GM08714 (cell line): ENCODE results near the gene POLR3K.

Experiments used
- H3K4me3 ChIP-seq: fragments of 200-500 bp; sonication (Bioruptor generic); 2 replicates; pipeline ENCODE4 v1.5.1; 2014; ENCODE audit warnings: mild to moderate bottlenecking, low read length, inconsistent platforms
- ZNF274 ChIP-seq: IDR thresholded peaks from 2 replicates; pipeline ENCODE4 v1.6.1; 2012; ENCODE audit warnings: mild to moderate bottlenecking, low read depth, low read length

The POLR3K gene

DNA sequence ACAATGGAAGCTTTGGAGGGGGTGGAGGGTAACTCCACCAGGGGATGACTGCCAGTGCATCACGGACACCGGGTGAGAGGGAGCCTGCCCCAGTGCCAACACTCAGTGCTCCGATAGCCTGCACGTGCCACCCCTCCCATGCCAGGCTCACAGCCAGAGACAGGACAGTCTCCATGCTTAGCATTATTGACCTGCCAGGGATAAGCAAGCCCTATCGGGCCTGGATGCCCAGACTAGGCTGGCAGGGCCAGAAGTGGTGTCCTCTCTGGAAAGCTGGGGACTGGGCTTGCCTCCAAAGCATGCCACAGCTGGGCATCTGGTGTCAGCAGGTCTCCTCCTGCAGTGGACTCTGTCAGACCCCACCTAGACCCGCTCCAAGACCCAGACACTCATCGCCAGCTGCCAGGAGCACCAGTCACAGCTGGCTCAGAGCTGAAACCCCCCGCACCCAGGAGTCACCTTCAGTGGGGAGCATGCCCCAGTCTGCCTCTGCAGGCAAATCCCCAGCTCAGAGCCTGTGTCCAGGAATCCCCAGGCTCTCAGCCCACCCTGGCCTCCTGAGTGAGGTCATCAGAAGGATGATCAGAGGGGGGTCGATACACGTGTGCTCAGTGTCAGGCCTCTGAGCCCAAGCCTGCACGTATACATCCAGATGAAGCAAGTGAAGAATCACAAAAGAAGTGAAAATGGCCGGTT lies 20.8 kb upstream of the POLR3K start:
- no peak for TF ChIP-seq ZNF274
- H3K4me3 ChIP-seq: no peak overlapping the region

DNA sequence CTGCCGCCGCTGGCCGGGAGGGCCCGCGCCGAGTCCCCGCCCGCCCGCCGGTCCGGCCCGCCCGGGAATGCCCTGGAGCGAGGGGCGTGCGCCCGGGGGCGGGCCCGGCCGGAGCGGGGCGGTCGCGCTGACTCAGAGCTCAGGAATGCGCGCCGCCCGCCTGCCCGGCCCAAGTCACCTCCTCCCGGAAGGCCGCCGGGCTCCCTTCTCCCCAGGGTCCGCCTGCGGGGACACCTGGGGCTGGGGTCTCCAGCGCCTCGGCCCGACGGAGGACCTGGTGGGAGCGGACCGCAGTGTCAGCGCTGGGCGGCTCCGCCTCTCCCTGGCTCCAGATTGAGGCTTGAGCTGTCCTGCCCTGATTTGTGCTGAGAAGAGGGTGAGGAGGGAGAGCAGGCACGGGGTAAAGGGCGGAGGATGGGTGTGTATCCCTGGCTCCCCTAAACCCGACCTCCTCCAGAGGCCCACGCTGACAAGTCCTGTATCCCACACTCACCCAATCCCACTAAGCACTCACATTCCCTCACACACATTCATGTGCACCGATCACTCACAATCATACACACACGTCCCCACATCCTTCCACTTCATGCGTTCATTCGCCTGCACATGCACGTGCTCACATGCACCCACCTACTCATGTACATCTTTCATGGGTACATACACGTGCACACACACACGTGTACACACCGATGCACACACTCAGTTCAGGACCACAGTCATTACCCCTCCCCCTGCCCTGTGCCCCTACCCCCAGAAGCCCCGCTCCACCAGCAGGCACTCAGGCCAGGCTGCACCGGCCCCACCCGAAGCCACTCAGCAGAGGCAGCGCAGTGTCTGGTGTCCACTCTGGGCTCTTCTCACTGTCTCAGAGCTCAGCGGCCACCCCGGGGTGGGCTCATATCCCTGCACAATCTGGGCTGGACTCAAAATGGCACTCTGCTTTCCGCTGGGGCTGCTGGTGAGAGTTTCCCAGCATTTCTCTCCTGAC lies 19.4 kb upstream of the POLR3K start, which contains the start of gene RHBDF1:
TSS of gene RHBDF1 (minus strand) at position 71 of the 988 bp plus-strand sequence. CDS start 7,616 bp downstream, outside the sequence.
- no peak within 1 kb of the TSS for H3K4me3 ChIP-seq
- no peak for TF ChIP-seq ZNF274

DNA sequence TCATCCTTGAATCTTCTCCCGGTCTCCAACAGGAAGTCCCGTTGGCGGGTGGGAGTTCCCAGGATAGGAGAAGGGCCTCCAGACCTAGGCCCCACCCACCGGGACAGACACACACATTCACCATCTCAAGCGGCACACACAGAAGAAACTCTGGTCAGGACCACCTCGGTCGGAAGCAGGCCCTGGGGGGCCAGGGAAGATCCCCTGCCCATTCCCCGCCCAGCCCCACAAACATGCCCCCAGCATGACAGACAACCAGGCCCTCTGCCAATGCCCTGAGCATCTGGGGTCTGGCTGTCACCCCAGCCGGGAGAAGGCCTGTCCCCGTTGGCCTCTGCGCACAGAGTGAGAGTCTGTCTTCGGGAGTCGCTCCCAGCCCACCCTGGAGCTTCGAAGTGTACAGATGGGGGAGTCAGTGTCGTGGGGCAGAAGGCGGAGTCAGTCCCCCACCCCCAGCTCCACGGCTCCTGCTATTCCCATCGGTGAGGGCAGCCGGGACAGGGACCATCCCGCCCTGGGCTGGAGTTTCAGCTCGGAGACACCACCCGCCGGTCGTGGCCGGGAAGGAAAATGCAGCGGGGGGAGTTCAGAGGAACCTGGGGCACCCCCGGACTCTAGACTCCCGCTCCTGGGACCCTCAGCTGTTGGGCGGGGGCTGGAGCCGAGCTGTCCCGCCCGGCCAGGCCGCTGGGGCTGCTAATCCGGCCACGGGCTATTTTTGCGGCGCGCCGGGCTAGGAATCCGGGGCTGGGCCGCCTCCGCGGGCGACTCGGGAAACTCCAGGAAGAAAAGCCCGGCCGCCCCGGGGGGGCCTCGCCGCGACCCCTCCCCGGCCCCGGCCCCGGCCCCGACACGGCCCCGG lies 18.4 kb upstream of the POLR3K start:
- no peak overlapping the region for H3K4me3 ChIP-seq
- no peak for TF ChIP-seq ZNF274

DNA sequence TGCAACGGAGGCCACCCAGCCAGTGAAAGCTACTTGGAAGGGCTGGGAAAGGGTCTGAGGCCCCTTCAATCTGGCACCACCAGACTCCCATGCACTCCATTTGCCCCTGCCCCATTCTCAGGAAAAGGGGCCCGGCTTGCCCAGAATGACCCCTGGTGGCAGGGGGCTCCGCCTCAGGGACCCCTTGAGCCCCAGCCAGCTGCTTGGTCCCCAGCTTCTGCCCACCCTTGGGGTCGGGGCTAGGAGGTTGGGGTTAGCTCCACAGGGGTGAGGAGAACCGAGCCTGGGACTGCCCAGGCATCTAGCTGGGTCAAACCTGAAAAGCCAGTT lies 17.8 kb upstream of the POLR3K start:
- TF ChIP-seq ZNF274: no peak
- H3K4me3 ChIP-seq: no peak overlapping the region

DNA sequence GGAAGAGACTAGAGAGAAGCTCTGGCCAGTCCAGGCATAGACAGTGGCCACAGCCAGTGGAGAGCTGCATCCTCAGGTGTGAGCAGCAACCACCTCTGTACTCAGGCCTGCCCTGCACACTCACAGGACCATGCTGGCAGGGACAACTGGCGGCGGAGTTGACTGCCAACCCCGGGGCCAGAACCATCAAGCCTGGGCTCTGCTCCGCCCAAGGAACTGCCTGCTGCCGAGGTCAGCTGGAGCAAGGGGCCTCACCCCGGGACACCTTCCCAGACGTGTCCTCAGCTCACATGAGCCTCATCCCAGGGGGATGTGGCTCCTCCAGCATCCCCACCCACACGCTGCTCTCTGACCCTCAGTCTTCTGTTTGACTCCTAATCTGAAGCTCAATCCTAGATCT lies 15.8 kb upstream of the POLR3K start:
- H3K4me3 ChIP-seq: no peak overlapping the region
- TF ChIP-seq ZNF274: no peak

DNA sequence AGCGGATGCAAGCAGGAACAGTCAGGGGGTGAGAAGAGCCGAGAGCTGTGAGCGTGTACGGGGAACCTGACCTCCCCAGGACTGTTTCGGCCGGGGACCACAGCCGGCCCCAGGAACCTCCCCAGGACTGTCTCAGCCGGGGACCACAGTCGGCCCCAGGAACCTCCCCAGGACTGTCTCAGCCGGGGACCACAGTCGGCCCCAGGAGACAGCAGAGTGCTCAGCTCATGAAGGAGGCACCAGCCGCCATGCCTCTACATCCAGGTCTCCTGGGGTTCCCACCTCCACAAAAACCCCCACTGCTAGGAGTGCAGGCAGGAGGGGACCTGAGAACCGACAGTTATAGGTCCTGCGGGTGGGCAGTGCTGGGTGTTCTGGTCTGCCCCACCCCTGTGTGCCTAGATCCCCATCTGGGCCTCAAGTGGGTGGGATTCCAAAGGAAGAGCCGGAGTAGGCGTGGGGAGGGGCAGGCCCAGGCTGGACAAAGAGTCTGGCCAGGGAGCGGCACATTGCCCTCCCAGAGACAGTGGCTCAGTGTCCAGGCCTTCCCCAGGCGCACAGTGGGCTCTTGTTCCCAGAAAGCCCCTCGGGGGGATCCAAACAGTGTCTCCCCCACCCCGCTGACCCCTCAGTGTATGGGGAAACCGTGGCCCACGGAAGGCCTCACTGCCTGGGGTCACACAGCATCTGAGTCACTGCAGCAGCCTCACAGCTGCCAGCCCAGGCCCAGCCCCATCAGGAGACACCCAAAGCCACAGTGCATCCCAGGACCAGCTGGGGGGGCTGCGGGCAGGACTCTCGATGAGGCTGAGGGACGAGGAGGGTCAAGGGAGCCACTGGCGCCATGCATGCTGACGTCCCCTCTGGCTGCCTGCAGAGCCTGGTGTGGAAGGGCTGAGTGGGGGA lies 14.7 kb upstream of the POLR3K start:
- no peak for TF ChIP-seq ZNF274

DNA sequence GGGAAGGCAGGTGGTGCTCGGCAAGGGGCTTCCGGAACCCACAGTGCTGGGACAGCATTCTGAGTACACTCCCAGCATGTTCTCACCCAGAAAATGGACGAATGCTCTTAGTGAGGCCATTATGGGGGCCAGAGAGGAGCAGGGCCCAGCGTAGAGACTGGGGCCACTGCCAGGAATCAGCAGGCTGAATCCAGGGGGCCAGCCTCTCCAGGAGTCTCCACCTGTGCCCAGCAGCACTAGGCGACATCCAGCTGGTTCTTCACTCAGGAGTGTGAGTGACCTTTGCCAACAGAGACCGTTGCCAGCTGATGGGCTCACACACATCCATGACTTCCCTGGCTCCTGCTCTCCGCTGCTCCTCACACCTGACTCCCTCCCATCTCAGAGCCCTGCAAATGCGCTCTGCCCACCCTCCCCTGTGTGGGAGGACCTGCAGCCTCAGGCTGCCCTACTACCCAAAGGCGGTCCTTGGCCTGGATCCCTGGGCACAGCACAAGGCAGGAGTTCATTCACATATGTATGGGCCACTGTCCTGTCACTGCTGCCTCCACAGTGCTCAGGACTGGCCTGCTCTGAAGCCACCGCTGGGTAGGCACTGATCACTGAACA lies 13.9 kb upstream of the POLR3K start:
- no peak for TF ChIP-seq ZNF274

More for the DNA sequence above, 14.7 kb upstream of the POLR3K start:
- H3K4me3 ChIP-seq: no peak overlapping the region

DNA sequence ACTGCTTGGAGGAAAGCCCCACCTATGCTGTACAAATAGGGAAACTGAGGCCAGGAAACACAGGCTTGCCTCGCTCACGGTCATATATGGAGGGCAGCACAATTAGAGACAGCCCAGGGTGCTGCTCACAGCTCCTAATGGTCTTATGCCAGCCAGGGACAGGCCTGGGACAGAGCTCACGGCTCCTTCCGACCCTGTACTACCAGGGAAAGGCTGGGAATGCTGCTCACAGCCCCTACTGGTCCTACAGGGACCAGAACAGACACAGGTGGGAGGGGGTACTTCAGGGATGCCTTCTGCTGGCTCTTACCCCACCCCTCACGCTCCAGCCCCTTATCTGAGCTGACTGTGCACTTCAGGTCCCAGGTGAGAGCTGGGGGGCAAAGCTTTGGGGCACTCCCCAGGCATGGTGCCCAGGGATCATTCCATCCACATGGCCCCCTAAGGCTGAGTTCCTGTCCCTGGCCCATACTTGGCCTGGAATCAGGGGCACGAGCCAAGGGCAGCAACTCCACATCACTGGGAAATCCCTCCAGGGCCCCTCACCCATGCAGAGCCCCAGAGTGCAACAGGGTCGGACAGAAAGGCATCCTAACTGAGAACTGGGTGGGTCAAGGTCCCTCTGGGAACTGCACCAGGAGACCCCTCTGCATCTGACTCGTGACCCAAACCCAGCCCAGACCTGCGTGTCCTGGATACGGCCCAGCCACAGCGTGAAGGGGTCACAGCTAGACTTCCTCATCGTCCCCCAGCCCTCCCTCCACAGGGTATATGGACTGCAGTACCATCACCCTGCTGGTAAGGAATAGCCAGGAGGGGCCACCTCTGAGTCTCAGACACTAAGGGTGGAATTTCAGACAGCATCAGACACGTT lies 13.1 kb upstream of the POLR3K start:
- TF ChIP-seq ZNF274: no peak

More for the DNA sequence above, 13.9 kb upstream of the POLR3K start:
- H3K4me3 ChIP-seq: no peak overlapping the region

DNA sequence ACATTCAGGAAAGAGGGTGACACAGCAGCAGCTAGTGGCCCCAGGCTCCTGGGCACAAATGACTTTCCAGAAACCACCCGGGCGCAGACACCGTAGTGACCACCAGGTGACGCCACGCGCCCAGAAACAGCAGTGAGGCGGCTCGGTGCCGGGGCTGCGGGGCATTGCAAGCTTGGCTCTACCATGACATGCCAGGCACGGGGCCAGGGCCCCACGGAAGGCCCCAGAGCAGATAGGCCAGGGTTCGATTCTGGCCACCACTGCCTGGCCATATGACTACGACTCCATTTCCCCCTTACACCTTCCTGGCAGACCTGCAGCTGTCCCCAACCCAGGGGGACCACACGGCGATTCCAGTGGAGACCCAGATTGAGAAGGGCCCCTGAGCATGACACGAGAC lies 12.3 kb upstream of the POLR3K start:
- H3K4me3 ChIP-seq: no peak overlapping the region
- TF ChIP-seq ZNF274: no peak

More for the DNA sequence above, 13.1 kb upstream of the POLR3K start:
- no peak overlapping the region for H3K4me3 ChIP-seq

DNA sequence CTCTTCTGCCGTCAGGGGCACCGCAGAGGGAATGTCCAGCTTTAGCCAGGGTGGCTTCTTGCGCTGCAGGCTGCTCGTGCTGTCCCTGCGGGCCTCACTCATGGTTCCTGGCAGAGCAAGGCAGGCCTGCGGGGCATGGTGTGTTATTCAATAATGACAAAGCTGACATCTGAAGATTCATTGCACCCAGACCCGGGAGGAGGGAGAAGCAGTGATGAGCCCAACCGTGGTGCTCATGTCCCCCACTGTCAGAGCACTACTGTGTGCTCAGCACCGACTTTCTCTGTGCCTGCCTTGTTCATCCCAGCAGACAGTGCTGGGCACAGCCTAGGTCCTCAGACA lies 11.5 kb upstream of the POLR3K start:
- no peak for TF ChIP-seq ZNF274
- no peak overlapping the region for H3K4me3 ChIP-seq

DNA sequence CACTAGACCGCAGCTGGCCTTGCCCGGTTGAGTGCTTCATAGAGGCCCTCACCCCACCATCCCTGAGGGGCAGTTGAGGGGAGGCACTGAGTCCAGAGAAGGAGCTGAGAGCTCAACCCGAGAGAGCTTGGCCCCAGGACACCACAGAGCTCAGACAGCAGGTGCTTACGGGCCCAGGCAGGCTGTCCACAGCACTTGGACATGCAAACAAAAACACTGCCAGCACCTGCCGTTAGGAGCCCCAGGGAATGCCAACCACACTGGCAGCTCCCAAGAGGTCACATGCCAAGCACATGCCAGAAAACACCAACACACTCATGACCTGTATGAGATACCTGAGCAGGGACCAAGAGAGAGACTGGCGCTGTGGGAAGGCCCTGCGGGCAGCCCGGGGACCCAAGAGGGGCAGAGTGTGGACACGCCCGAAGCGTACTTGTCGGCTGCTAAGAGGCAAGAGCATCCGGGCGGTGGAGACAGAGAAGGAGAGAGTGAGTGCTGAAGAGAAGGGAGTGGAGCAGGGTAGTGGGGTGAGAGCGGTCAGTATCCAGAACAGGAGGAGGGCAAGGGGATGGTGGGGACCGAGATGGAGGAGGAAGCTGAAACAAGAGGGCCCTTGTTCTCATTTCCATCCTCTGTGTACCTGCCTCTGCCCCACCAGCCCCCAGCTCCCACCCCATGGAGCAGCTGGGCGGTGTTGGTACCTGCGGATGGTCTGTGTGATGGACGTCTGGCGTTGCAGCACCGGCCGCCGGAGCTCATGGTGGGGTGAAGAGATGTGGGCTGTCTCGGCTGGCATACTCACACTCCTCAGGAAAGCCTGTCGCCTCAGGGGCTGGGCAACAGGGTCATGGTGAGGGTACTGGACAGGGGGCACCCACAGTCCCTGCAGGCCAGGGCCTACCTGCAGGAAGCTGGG lies 10.8 kb upstream of the POLR3K start:
- no peak for TF ChIP-seq ZNF274

More for the DNA sequence above, 10.8 kb upstream of the POLR3K start:
- H3K4me3 ChIP-seq: no peak overlapping the region
